Rectal smooth muscle tissue (tissue), 1 donor: ENCODE data around the gene ASAP2.

Experiments used
- H3K27ac ChIP-seq: one replicate; pipeline ENCODE4 v1.7.0; 2013; ENCODE audit warnings: low read depth, low read length, inconsistent platforms
- H3K27me3 ChIP-seq: one replicate; pipeline ENCODE4 v1.7.0; 2013; ENCODE audit warnings: low read length; ENCODE audit not compliant: control insufficient read depth, insufficient read depth
- H3K36me3 ChIP-seq: one replicate; pipeline ENCODE4 v1.7.0; 2013; ENCODE audit warnings: low read length; ENCODE audit not compliant: control insufficient read depth, insufficient read depth
- H3K4me1 ChIP-seq: one replicate; pipeline ENCODE4 v1.7.0; 2013; ENCODE audit warnings: low read length; ENCODE audit not compliant: control insufficient read depth, insufficient read depth
- H3K4me3 ChIP-seq: one replicate; pipeline ENCODE4 v1.7.0; 2013; ENCODE audit warnings: low read length
- H3K9ac ChIP-seq: one replicate; pipeline ENCODE4 v1.7.0; 2013; ENCODE audit warnings: low read length

ASAP2 gene

DNA sequence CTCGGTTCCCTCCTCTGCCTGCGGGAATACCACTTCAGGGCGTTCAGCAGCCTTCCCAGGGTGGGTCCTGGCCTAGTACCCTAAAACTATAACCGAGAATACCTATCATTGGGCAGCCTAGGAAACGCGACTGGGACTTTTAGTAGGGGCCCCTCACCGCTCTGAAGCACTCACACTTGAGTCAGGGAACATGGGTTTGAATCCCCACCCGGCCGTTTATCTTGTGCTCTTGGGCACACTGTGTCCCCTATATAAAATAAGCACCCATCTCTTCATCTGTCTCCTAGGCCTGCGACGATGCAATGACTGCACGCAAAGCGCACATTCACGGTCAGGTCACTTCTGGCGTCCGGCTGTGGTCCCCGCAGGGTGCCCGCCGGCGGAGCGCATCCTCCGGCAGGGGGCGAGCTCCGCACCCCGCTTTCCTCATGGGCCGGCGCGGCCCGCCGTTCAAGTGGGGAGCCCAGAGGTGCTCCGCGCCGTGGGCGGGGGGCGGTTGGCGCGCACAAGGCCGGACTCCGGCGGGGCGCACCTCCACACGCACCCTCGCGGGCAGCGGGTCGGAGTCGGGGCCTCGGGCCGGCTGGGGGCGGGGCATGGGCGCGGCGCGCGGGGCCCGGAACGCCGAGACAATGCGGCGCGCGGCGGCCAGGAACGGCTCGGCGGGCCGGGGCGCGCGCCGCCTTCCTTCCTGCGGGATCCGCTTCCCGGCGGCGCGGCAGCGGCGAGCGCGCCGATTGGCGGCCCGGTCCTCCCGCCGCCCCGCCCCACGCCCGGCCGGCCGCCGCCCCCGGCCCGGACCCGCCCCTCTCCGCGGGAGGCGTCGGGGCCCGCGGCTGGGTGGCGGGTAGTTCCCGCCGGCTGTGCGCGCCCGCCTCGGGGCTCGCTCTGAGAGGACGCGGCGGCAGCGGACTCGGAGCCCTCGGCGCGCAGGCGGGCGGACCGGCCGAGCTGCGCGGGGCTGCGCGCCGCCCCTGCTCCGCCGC is at the start of gene ASAP2:
TSS of gene ASAP2 (plus strand) at position 850 of the 986 bp plus-strand sequence. CDS start 293 bp downstream, outside the sequence.
- no peaks in the 10 kb centered on the region for H3K27me3 ChIP-seq
- H3K27ac ChIP-seq = peak within 1 kb of the TSS; percentile 77
- no peaks in the 10 kb centered on the region for H3K36me3 ChIP-seq
- peak within 1 kb of the TSS; percentile 63 for H3K4me3 ChIP-seq
- H3K9ac ChIP-seq = peak within 1 kb of the TSS; percentile 32
- peaks cover 4% of the 10 kb centered on the region for H3K4me1 ChIP-seq

DNA sequence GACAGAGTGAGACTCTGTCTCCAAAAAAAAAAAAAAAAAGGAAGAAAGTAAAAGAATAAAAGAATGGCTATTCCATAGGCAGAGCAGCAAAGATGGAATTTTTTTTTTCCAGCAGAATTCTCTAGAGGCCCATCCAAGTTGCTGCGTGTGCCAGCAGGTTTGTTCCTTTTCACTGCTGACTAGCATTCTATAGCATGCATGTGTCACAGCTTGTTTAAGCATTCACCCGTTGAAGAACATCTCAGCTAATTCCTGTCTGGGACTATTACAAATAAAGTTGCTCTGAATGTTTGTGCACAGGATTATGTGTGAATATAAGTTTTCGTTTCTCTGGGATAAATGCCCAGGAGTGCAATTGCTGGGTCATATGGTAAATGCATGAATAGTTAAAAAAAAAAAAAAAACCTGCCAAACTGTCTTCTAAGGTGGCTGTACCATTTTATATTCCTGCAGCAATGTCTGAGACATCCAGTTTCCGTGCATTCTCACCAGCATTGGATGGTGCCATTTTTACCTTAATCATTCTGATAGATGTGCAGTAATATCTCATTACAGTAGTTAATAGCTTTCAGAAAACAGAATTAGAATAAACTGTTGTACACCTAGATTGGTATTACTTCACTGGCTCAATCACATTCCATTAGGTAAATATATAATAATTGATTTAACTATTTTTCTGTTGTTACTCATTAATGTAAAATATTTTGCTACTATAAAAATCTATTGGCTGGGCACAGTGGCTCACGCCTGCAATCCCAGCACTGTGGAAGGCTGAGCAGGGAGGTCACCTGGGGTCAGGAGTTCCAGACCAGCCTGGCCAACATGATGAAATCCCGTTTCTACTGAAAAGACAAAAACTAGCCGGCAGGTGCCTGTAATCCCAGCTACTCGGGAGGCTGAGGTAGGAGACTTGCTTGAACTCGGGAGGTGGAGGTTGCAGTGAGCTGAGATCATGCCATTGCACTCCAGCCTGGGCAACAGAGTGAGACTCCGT is 47.5 kb upstream of the ASAP2 start:
- no peak overlapping the region for H3K9ac ChIP-seq

DNA sequence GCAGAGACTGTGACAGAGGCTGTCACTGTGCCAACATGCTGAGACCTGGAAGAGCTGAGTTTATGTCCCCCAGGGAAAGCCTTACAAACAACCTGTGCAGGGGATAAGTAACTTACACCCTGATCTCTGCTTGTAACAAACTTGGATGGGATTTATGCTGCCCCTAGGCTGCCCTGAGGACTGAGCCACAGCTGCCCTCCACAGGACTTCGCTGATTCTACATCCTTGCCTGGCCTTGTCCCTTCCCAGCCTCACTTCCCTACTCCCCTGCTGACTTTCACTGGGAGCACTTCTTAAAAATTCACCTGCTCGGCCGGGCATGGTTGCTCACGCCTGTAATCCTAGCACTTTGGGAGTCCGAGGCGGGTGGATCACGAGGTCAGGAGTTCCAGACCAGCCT is 45.9 kb upstream of the ASAP2 start:
- Histone ChIP-seq H3K4me1 (peaks cover 3% of the 10 kb centered on the region), H3K36me3 (no peaks in the 10 kb centered on the region)

More for the DNA sequence above, 47.5 kb upstream of the ASAP2 start:
- Histone ChIP-seq H3K4me1 (peaks cover 3% of the 10 kb centered on the region), H3K27me3 (no peaks in the 10 kb centered on the region), H3K27ac (no peak overlapping the region), H3K36me3 (no peaks in the 10 kb centered on the region), H3K4me3 (no peak overlapping the region)

DNA sequence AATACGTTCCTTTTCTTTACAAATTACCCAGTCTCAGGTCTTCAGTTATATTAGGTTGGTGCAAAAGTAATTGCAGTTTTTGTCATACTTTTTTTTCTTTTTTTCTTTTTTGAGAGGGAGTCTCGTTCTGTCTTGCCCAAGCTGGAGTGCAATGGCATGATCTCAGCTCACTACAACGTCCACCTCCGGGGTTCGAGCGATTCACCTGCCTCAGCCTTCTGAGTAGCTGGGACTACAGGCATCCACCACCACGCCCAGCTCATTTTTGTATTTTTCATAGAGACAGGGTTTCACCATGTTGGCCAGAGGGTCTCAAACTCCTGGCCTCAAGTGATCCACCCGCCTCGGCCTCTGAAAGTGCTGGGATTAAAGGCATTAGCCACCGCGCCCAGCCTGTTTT is 43.8 kb upstream of the ASAP2 start:
- Histone ChIP-seq H3K9ac (no peak overlapping the region), H3K4me3 (no peak overlapping the region), H3K4me1 (peaks cover 3% of the 10 kb centered on the region), H3K27ac (no peak overlapping the region), H3K36me3 (no peaks in the 10 kb centered on the region), H3K27me3 (no peaks in the 10 kb centered on the region)

More for the DNA sequence above, 45.9 kb upstream of the ASAP2 start:
- H3K27me3 ChIP-seq = no peaks in the 10 kb centered on the region
- no peak overlapping the region for H3K27ac ChIP-seq
- H3K4me3 ChIP-seq = no peak overlapping the region
- no peak overlapping the region for H3K9ac ChIP-seq

DNA sequence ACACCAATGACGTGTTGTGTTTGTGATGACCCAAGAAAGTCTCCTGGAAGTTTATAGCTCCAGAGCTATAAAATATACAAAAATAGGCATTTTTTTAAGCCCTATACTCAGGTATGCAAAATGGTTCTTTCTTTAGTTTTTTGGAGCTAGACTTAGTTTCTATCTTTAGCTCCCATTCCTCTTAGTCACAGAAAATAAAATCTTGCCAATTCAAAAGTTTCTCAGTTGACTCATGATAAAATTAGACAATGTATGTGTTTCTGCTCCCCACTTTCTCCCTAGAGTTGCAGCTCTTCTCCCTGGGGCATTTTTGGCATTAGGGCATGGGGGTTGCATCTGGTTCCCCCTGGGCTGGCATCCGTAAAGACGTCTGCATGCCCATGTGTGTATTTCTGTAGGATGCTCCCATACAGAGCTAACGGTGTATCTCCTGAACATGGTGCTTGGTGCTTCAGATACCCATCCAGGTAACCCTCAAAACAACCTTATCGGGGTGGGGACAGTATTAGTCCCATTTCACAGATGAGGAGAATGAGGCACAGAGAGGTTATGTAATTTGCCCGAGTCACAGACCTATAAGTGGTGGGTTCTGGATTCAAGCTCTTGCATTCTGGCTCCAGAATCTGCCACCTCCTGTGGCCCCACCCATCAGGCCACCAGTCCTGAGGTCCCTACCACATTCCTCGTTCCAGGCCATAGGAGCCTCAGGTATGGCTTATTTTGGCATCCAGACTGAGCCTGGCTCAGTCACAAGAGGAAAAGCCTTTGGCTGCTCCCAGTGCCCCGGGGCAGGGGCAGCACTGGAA is 43.1 kb upstream of the ASAP2 start:
- Histone ChIP-seq H3K4me1 (peaks cover 3% of the 10 kb centered on the region), H3K36me3 (no peaks in the 10 kb centered on the region), H3K27me3 (no peaks in the 10 kb centered on the region), H3K4me3 (no peak overlapping the region), H3K27ac (no peak overlapping the region), H3K9ac (no peak overlapping the region)

DNA sequence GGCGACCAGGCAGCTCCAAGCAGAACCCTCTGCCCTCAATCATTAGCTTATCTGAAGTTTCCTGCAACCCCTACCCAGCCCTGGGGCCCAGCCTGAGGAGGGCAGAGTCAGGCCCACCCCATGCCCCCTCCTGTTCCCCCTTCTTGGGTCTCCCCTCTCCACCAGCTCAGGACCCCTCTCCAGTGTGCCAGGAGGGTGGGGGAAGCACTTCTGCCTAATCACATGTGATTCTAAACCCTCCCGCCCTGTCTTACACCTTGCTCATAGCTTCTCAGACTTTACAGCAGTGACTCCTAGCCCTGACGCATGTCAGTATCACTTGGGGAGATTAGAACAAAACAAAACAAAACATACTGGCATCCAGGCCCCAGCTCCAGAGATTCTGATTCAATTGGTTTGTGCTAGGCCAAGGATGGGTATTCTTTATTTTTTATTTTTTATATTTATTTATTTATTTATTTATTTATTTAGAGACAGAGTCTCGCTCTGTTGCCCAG is 42.5 kb upstream of the ASAP2 start:
- no peak overlapping the region for H3K4me3 ChIP-seq
- no peak overlapping the region for H3K9ac ChIP-seq
- H3K27ac ChIP-seq = no peak overlapping the region
- no peaks in the 10 kb centered on the region for H3K27me3 ChIP-seq
- peaks cover 3% of the 10 kb centered on the region for H3K4me1 ChIP-seq
- no peaks in the 10 kb centered on the region for H3K36me3 ChIP-seq

DNA sequence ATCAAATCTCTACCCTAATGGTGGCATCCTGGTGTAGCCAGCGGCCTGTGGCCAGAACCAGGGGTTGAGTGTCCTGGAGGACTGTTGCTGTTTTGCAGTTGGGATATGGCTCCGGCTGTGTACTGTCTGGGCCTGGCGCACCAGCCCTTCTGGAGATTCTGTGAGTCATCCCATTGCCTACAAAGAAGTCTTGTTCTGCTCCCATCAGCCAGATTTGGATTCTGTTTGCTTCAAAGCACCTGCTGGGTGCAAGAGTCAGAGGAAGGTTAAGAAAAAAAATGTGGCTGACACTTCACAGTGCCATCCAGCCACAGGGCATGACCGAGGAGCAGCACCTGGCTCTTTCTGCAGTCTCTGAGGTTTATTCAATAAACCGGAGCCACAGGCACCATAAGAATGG is 41.0 kb upstream of the ASAP2 start:
- Histone ChIP-seq H3K27me3 (no peaks in the 10 kb centered on the region), H3K27ac (no peak overlapping the region), H3K4me3 (no peak overlapping the region), H3K4me1 (peaks cover 3% of the 10 kb centered on the region), H3K9ac (no peak overlapping the region), H3K36me3 (no peaks in the 10 kb centered on the region)

DNA sequence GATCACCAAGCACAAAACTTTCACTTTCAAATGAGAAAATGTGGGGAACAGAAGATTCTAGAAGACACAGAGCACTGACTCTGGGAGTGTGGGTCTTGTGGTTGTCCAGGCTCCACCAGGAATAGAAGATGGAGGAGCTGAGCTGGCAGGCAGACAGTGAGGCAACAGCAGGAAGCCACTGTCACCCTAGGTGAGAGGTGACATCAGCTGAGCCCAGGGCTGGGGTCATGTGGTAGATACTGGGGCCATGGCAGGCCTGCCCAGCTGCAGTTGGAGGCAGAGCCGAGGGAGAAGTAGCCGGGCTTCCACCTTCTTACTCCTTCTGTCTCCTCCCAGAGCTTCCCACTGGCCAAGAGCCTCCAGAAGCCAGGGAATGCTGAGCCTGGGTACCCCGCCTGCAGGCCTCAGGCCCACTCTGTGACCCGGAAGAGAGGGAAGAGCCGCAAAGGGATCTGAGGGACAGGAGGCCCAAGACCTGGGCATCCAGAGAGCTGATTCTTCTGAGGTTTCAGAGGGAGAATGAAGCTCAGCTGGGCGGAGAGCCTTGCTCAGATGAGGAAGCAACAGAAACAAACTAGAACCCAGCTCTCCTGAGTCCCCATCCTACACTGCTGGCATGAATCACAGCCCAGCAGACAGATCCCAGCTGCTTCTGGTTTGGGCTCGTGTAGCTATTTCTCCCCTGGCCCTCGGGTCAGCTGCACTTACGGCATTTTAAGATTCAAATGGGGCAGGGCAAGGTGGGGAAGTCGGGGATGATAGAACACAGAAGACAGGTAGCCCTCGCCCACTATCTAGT is 39.8 kb upstream of the ASAP2 start:
- Histone ChIP-seq H3K4me3 (no peak overlapping the region), H3K27me3 (no peaks in the 10 kb centered on the region), H3K4me1 (peaks cover 3% of the 10 kb centered on the region), H3K27ac (no peak overlapping the region), H3K9ac (no peak overlapping the region), H3K36me3 (no peaks in the 10 kb centered on the region)

DNA sequence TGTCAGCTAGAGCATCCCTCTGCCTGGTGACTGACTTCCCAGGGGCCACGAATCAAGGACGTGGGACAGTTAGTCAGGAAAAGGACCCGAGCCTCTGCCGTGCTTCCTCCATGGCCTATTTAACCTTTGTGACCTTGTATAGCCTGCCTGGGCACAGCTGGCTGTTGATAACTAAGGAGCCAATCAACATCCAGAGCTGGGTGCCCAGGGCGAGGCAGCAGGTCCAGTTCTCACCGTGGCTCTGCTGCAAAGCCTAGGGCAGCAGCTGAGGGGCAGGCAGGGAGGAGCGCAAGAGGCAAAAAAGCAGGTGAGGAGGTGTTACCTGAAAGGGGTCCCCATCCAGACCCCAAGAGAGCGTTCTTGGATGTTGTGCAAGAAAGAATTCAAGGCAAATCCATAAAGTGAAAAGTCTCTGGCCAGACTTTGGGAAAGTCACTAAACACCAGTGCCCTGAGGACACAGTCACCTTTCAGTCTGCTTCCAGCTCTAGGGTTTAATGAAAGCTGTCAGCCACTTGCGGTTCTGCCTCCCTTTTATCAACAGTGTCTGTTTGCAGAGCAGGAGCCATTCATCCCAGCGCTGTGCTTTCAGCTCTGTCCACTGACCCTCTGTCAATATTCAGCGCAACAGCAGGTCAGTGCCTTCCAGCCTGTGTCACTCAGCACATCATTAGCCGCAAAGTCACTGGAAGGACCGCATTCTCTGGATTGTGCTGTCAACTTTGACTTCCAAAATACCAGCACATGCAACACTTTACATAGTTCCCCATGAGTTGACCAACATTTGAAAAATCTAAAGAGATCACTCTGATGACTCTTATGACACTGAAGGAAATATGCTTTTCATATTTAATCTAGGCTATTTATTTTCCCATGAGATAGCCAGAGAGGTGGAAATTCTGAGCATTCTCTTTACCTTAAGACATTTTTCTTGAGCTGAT is 38.6 kb upstream of the ASAP2 start:
- Histone ChIP-seq H3K4me3 (no peak overlapping the region), H3K27me3 (no peaks in the 10 kb centered on the region), H3K9ac (no peak overlapping the region), H3K36me3 (no peaks in the 10 kb centered on the region), H3K4me1 (peaks cover 3% of the 10 kb centered on the region), H3K27ac (no peak overlapping the region)

DNA sequence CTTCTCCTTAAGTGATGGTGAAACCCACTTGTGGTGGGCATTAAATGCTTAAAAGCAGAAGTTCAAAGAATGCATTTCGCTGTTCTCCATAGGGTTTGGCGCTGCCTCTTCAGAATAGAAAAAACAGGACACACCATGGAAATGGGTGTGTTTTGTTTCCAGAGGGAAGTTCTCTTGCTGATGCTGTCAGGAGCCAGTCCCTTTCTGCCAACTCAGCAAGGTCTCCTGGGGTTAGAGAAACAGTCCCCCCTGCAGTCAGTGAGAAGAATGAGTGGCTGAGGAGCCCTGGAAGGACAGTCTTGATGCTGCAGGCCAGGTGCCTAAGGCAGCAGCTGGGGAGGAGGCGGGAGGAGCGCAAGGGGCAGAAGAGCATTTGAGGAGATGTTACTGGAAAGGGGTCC is 37.8 kb upstream of the ASAP2 start:
- Histone ChIP-seq H3K4me1 (no peaks in the 10 kb centered on the region), H3K4me3 (no peak overlapping the region), H3K27me3 (no peaks in the 10 kb centered on the region), H3K36me3 (no peaks in the 10 kb centered on the region), H3K9ac (no peak overlapping the region), H3K27ac (no peak overlapping the region)
